GM12878 (cell line): ENCODE results near the gene VANGL2. TPM values are rescaled to one million over a fixed set of nuclear protein-coding genes. Genes with fewer than 3 reads are reported as not detected.

Experiments used
- ATAC-seq: fragments of 200-7000 bp; cut with Tn5 transposase; 3 replicates; pipeline ENCODE4 v1.9.1; 2020; ENCODE audit warnings: mild to moderate bottlenecking, moderate library complexity
- BruUV-seq: library from RNA; stranded (reverse); fragments of 400-500 nt; replicated peaks from 2 replicates; lab custom pipeline; 2021; lab: Mats Ljungman, UMichigan
- CTCF ChIA-PET: fragments of 300-600 bp; sonication (Branson Sonifier 250); formaldehyde crosslinking; extraction: SDS; loops from one replicate; lab custom pipeline; 2021; ENCODE audit warnings: inconsistent platforms; lab: Yijun Ruan, JAX
- POLR2A ChIA-PET: fragments of 350-600 bp; formaldehyde crosslinking; extraction: SDS; loops from one replicate; lab custom pipeline; 2021; ENCODE audit warnings: inconsistent platforms; lab: Charles Lee
- RAD21 ChIA-PET: fragments of 300-600 bp; sonication (Branson Sonifier 250); formaldehyde crosslinking; loops from one replicate; lab custom pipeline; 2023; ENCODE audit warnings: antibody characterized with exemption; ENCODE audit not compliant: unreplicated experiment; lab: Charles Lee
- SMC1A ChIA-PET: fragments of 300-600 bp; sonication (Branson Sonifier 250); formaldehyde crosslinking; loops from one replicate; lab custom pipeline; 2023; ENCODE audit not compliant: unreplicated experiment, uncharacterized antibody; lab: Charles Lee
- DNase-seq: peaks from one replicate; pipeline ENCODE4 v3.0.0-alpha.2; 2011; ENCODE audit warnings: low read depth, low spot score
- FAIRE-seq: peaks from 3 replicates; lab custom pipeline; 2011; peaks lifted over from hg19 to GRCh38; lab: Jason Lieb, UNC
- H2AFZ ChIP-seq: 2 replicates; pipeline ENCODE4 v1.6.0; 2011; ENCODE audit warnings: low read depth, low read length, control low read depth; ENCODE audit not compliant: control insufficient read depth
- H3K27ac ChIP-seq: 2 replicates; pipeline ENCODE4 v1.5.1; 2011; ENCODE audit warnings: control low read depth; ENCODE audit not compliant: control insufficient read depth, insufficient read depth
- H3K27me3 ChIP-seq, 2 experiments: replicated peaks in 1 of 2; 2 replicates each; pipeline versions ENCODE4 v1.6.0 to v1.6.1; 2011; ENCODE audit warnings: low read length in 1 of 2; ENCODE audit not compliant: control insufficient read depth in 2 of 2, insufficient read depth in 2 of 2
- H3K36me3 ChIP-seq, 2 experiments: 2 replicates each; pipeline ENCODE4 v1.5.1; 2011; ENCODE audit warnings: low read length in 1 of 2; ENCODE audit not compliant: control insufficient read depth in 2 of 2, insufficient read depth in 2 of 2
- H3K4me1 ChIP-seq: 2 replicates; pipeline ENCODE4 v1.6.1; 2011; ENCODE audit warnings: mild to moderate bottlenecking, low read length, moderate library complexity, mixed read lengths; ENCODE audit not compliant: control insufficient read depth, insufficient read depth
- H3K4me2 ChIP-seq: 2 replicates; pipeline ENCODE4 v1.6.0; 2011; ENCODE audit warnings: control low read depth; ENCODE audit not compliant: control insufficient read depth, insufficient read depth
- H3K4me3 ChIP-seq: fragments of 200-600 bp; sonication (generic); 2 replicates; pipeline ENCODE4 v1.5.1; 2016
- H3K79me2 ChIP-seq: 2 replicates; pipeline ENCODE4 v1.6.0; 2011; ENCODE audit warnings: low read length; ENCODE audit not compliant: control insufficient read depth, insufficient read depth
- H3K9ac ChIP-seq: 2 replicates; pipeline ENCODE4 v1.8.0; 2011; ENCODE audit warnings: low read length, control low read depth, mixed read lengths; ENCODE audit not compliant: control insufficient read depth, insufficient read depth
- H3K9me3 ChIP-seq: replicated peaks from 3 replicates; pipeline ENCODE4 v1.5.1; 2011; ENCODE audit warnings: mild to moderate bottlenecking, low read length; ENCODE audit not compliant: control insufficient read depth, insufficient read depth
- H4K20me1 ChIP-seq: 2 replicates; pipeline ENCODE4 v1.6.0; 2011; ENCODE audit not compliant: control insufficient read depth, insufficient read depth
- CHD4 ChIP-seq: fragments of 200-600 bp; sonication (generic); IDR thresholded peaks from 2 replicates; pipeline ENCODE4 v1.6.1; 2016; ENCODE audit warnings: mild to moderate bottlenecking
- CREB1 ChIP-seq: IDR thresholded peaks from 2 replicates; pipeline ENCODE4 v1.6.1; 2012; ENCODE audit warnings: low read depth, mild to moderate bottlenecking, inconsistent platforms
- CREM ChIP-seq: IDR thresholded peaks from 2 replicates; pipeline ENCODE4 v1.6.1; 2014; ENCODE audit warnings: antibody characterized with exemption, low read depth
- FOS ChIP-seq: IDR thresholded peaks from 3 replicates; pipeline ENCODE4 v1.6.1; 2011; ENCODE audit warnings: borderline replicate concordance; ENCODE audit not compliant: insufficient read length; ENCODE audit errors: extremely low read depth
- HDAC6 ChIP-seq: fragments of 200-600 bp; sonication (generic); IDR thresholded peaks from one replicate; pipeline ENCODE4 v1.8.0; 2017; ENCODE audit warnings: antibody characterized with exemption; ENCODE audit not compliant: unreplicated experiment
- IKZF1 ChIP-seq: fragments of 450-650 bp; conservative IDR thresholded peaks from 2 replicates; pipeline ENCODE4 v1.6.1; 2017; ENCODE audit warnings: antibody characterized with exemption, mild to moderate bottlenecking
- IKZF2 ChIP-seq, 2 experiments: fragments of 450-650 bp; IDR thresholded peaks; 2 replicates each; pipeline ENCODE4 v1.6.1; 2017; ENCODE audit warnings: mild to moderate bottlenecking in 2 of 2, moderate library complexity in 2 of 2
- SMARCA5 ChIP-seq: fragments of 450-650 bp; IDR thresholded peaks from 2 replicates; pipeline ENCODE4 v1.6.1; 2017; ENCODE audit warnings: mild to moderate bottlenecking
- SREBF2 ChIP-seq: IDR thresholded peaks from 2 replicates; pipeline ENCODE4 v1.6.1; 2012; ENCODE audit warnings: mild to moderate bottlenecking, low read length
- WGBS: methylation state at CpG from one replicate; pipeline ENCODE4 v1.1.6; 2016; ENCODE audit warnings: low lambda C conversion rate; ENCODE audit not compliant: insufficient replicate concordance, insufficient coverage; ENCODE audit errors: missing lambda C conversion rate; 5-methylcytosine and 5-hydroxymethylcytosine counted together
- in situ Hi-C: fragments of 300-500 bp; cut with MboI; formaldehyde crosslinking; loops from 9 replicates; pipeline ENCODE4 v1.14.3; 2018; ENCODE audit warnings: mixed read lengths
- intact Hi-C: fragments of 100-400 bp; cut with micrococcal nuclease; formaldehyde crosslinking; loops from one replicate; pipeline ENCODE4 v1.14.2; 2022; ENCODE audit not compliant: unreplicated experiment
- polyA plus RNA-seq, 11 experiments: library from polyadenylated mRNA; depleted of rRNA in 4 of 11; unstranded in 6 of 11; stranded (reverse) in 5 of 11; fragments of >200 nt; fragmentation: Nextera tagmentation in 4 of 11; fragmentation: Illumina TruSeq in 1 of 11; extraction: Ambion mirVana in 4 of 11; extraction: Trizol in 1 of 11; gene quantifications; 1 replicate in 1 of 11; 2 replicates in 10 of 11; pipeline versions ENCODE4 v1.2.1 to v1.2.3, GENCODE V29; 2011 to 2016; ENCODE audit warnings: inconsistent platforms in 2 of 11, missing spikeins in 2 of 11, low read depth in 1 of 11
- total RNA-seq, 4 experiments: library from RNA; depleted of rRNA in 3 of 4; stranded (reverse); fragments of >200 nt in 3 of 4; fragmentation: Illumina TruSeq in 1 of 4; extraction: Trizol in 1 of 4; gene quantifications; 2 replicates each; pipeline versions ENCODE4 v1.2.1 to v1.2.3, GENCODE V29; 2013 to 2021
- TF ChIP-seq, protein P1 (sequence below): fragments of 450-650 bp; IDR thresholded peaks from 2 replicates; pipeline ENCODE4 v1.6.1; 2016; ENCODE audit warnings: mild to moderate bottlenecking
- TF ChIP-seq, protein P2 (sequence below): IDR thresholded peaks from 2 replicates; pipeline ENCODE4 v1.6.1; 2011; ENCODE audit warnings: low read depth, low read length, improper control_type of control experiment, borderline replicate concordance
- TF ChIP-seq, protein P3 (sequence below): fragments of 450-650 bp; IDR thresholded peaks from 2 replicates; pipeline ENCODE4 v1.6.1; 2017; ENCODE audit warnings: mild to moderate bottlenecking, moderate library complexity
- TF ChIP-seq, protein P4 (sequence below): fragments of 450-650 bp; IDR thresholded peaks from 2 replicates; pipeline ENCODE4 v1.6.1; 2017; ENCODE audit warnings: low read depth, mild to moderate bottlenecking, moderate library complexity
- TF ChIP-seq, protein P5 (sequence below): IDR thresholded peaks from 2 replicates; pipeline ENCODE4 v1.6.1; 2011; ENCODE audit warnings: borderline replicate concordance, low read depth, mild to moderate bottlenecking, moderate library complexity, mixed read lengths, low read length; ENCODE audit not compliant: insufficient read depth; ENCODE audit errors: extremely low read length

VANGL2 gene
- total and polyA plus RNA-seq, 10 of the 15 experiments (the other 5 are each of a cell fraction or from before 2014, with no cell fraction given), result 0.10 to 5.0 (median 0.27) TPM

DNA sequence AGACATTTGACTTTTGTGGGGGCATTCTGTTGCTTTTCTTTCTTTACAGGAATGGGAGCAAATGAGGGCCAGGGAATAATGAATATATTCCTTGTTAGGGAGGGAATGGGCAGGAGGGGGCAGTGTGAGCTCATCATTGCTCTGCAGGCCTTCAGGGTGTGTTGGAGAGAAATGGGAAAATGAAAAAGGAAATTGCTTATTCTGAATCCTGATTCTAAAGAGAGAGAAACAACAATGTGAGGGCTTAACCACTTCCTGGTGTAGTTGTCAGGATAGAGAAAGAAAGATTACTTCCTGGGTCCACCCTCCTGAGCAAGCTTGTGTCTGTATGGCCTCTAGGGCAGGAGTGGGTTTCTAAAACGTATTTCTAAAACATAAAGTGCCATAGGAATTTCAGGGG is 28.3 kb downstream of the VANGL2 start:
- CTCF ChIA-PET, result interaction anchor here (0.6 to 6.1 kb wide), 37 partner anchors 12 to 526 kb away, joined by 3 to 204 read pairs (median 4); partner anchors contain the start of genes ITLN2 and SLAMF6
- H3K4me3 ChIP-seq, result no peak overlapping the region
- in situ Hi-C loops, result loop anchor here (5.0 kb wide), 1 partner anchor 179 kb away; no protein-coding TSS in a partner anchor
- intact Hi-C loops, result loop anchor here (1.0 to 2.0 kb wide), 4 partner anchors 26 to 179 kb away; no protein-coding TSS in a partner anchor
- POLR2A ChIA-PET, result interaction anchor here (0.6 to 5.3 kb wide), 14 partner anchors 25 to 285 kb away, joined by 3 to 61 read pairs (median 4); partner anchors contain the start of genes CD84 and SLAMF6
- H3K9me3 ChIP-seq, result peaks cover 5% of the 10 kb centered on the region; the same call in 1 of the 3 replicates
- FAIRE-seq (peak; percentile 81), ATAC-seq (peak; percentile 54), DNase-seq (peak; percentile 81)
- H3K9ac ChIP-seq, result peak overlapping the region; percentile 85
- SMC1A ChIA-PET, result interaction anchor here (0.7 to 6.1 kb wide), 31 partner anchors 9 to 344 kb away, joined by 3 to 172 read pairs (median 6); partner anchors contain the start of genes CD84, SLAMF1 and SLAMF6
- no peaks in the 10 kb centered on the region for H3K27me3 ChIP-seq
- BruUV-seq, result no TSS peak
- WGBS, result 0% methylated on average over 1 of the region's 1 CpG
- H3K4me1 ChIP-seq, result peaks cover 52% of the 10 kb centered on the region
- no peaks in the 10 kb centered on the region for H3K36me3 ChIP-seq
- H4K20me1 ChIP-seq, result no peaks in the 10 kb centered on the region
- RAD21 ChIA-PET, result interaction anchor here (0.6 to 6.1 kb wide), 27 partner anchors 9 to 562 kb away, joined by 3 to 156 read pairs (median 5); partner anchors contain the start of genes CD84 and SLAMF1
- peak overlapping the region; percentile 64; the same call in 1 of the 2 replicates for H3K4me2 ChIP-seq
- peak overlapping the region; percentile 100 for H3K27ac ChIP-seq
- H3K79me2 ChIP-seq, result no peaks in the 10 kb centered on the region
- no peak overlapping the region; the same call in 1 of the 2 replicates for H2AFZ ChIP-seq
- TF ChIP-seq CREB1 (peak; percentile 19; the same call in 1 of the 2 replicates), SREBF2 (no peak), CHD4 (no peak), SMARCA5 (0 out of 2 replicates have a peak, but pooled peaks have one; percentile 9), FOS (no peak), IKZF1 (peak; percentile 92), HDAC6 (no peak), CREM (0 out of 2 replicates have a peak, but pooled peaks have one; percentile 41), IKZF2 (IDR thresholded peaks at IDR 0.05) (peak; percentile 96)
- TF ChIP-seq, protein P1, sequence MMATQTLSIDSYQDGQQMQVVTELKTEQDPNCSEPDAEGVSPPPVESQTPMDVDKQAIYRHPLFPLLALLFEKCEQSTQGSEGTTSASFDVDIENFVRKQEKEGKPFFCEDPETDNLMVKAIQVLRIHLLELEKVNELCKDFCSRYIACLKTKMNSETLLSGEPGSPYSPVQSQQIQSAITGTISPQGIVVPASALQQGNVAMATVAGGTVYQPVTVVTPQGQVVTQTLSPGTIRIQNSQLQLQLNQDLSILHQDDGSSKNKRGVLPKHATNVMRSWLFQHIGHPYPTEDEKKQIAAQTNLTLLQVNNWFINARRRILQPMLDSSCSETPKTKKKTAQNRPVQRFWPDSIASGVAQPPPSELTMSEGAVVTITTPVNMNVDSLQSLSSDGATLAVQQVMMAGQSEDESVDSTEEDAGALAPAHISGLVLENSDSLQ, result peak; percentile 76
- TF ChIP-seq, protein P2, sequence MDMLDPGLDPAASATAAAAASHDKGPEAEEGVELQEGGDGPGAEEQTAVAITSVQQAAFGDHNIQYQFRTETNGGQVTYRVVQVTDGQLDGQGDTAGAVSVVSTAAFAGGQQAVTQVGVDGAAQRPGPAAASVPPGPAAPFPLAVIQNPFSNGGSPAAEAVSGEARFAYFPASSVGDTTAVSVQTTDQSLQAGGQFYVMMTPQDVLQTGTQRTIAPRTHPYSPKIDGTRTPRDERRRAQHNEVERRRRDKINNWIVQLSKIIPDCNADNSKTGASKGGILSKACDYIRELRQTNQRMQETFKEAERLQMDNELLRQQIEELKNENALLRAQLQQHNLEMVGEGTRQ, result no peak
- TF ChIP-seq, protein P3, sequence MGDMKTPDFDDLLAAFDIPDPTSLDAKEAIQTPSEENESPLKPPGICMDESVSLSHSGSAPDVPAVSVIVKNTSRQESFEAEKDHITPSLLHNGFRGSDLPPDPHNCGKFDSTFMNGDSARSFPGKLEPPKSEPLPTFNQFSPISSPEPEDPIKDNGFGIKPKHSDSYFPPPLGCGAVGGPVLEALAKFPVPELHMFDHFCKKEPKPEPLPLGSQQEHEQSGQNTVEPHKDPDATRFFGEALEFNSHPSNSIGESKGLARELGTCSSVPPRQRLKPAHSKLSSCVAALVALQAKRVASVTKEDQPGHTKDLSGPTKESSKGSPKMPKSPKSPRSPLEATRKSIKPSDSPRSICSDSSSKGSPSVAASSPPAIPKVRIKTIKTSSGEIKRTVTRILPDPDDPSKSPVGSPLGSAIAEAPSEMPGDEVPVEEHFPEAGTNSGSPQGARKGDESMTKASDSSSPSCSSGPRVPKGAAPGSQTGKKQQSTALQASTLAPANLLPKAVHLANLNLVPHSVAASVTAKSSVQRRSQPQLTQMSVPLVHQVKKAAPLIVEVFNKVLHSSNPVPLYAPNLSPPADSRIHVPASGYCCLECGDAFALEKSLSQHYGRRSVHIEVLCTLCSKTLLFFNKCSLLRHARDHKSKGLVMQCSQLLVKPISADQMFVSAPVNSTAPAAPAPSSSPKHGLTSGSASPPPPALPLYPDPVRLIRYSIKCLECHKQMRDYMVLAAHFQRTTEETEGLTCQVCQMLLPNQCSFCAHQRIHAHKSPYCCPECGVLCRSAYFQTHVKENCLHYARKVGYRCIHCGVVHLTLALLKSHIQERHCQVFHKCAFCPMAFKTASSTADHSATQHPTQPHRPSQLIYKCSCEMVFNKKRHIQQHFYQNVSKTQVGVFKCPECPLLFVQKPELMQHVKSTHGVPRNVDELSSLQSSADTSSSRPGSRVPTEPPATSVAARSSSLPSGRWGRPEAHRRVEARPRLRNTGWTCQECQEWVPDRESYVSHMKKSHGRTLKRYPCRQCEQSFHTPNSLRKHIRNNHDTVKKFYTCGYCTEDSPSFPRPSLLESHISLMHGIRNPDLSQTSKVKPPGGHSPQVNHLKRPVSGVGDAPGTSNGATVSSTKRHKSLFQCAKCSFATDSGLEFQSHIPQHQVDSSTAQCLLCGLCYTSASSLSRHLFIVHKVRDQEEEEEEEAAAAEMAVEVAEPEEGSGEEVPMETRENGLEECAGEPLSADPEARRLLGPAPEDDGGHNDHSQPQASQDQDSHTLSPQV, result 0 out of 2 replicates have a peak, but pooled peaks have one; percentile 4
- TF ChIP-seq, protein P4, sequence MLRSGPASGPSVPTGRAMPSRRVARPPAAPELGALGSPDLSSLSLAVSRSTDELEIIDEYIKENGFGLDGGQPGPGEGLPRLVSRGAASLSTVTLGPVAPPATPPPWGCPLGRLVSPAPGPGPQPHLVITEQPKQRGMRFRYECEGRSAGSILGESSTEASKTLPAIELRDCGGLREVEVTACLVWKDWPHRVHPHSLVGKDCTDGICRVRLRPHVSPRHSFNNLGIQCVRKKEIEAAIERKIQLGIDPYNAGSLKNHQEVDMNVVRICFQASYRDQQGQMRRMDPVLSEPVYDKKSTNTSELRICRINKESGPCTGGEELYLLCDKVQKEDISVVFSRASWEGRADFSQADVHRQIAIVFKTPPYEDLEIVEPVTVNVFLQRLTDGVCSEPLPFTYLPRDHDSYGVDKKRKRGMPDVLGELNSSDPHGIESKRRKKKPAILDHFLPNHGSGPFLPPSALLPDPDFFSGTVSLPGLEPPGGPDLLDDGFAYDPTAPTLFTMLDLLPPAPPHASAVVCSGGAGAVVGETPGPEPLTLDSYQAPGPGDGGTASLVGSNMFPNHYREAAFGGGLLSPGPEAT, result peak; percentile 79
- TF ChIP-seq, protein P5, sequence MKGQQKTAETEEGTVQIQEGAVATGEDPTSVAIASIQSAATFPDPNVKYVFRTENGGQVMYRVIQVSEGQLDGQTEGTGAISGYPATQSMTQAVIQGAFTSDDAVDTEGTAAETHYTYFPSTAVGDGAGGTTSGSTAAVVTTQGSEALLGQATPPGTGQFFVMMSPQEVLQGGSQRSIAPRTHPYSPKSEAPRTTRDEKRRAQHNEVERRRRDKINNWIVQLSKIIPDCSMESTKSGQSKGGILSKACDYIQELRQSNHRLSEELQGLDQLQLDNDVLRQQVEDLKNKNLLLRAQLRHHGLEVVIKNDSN, result no peak
